Body of pancreas (tissue), 4 donors: ENCODE data around the gene POLN. TPM values are rescaled to one million over a fixed set of nuclear protein-coding genes. Genes with fewer than 3 reads are reported as not detected.

Source experiments
- ATAC-seq: fragments of 150-250 bp; one replicate; pipeline ENCODE4 v1.9.1; 2016
- DNase-seq, 4 donors: peaks; one replicate each; pipeline ENCODE4 v3.0.0-alpha.2; 2019
- H3K27ac ChIP-seq, 4 donors: fragments of 200-600 bp; sonication (generic); 1 replicate in 3 of 4; 2 replicates in 1 of 4; pipeline versions ENCODE4 v1.5.1 to v1.6.1; 2016 to 2019; ENCODE audit warnings: mild to moderate bottlenecking in 1 of 4, mixed read lengths in 1 of 4, moderate library complexity in 1 of 4
- H3K27me3 ChIP-seq, 2 donors: fragments of 200-600 bp; sonication (generic); one replicate each; pipeline ENCODE4 v1.6.0; 2016; ENCODE audit warnings: mild to moderate bottlenecking in 1 of 2
- H3K36me3 ChIP-seq, 2 donors: fragments of 200-600 bp; sonication (generic); replicated peaks in 1 of 2; 2 replicates each; pipeline ENCODE4 v1.5.1; 2016; ENCODE audit warnings: low read depth in 2 of 2; ENCODE audit not compliant: insufficient read depth in 1 of 2
- H3K4me1 ChIP-seq: fragments of 200-600 bp; sonication (generic); one replicate; pipeline ENCODE4 v1.6.0; 2016
- H3K4me3 ChIP-seq, 2 donors: fragments of 200-600 bp; sonication (generic); 1 replicate in 1 of 2; 2 replicates in 1 of 2; pipeline ENCODE4 v1.5.1; 2016 to 2019
- H3K9me3 ChIP-seq, 3 donors: fragments of 200-600 bp; sonication (generic); 1 replicate in 2 of 3; 2 replicates in 1 of 3; pipeline ENCODE4 v1.5.1; 2016
- POLR2A ChIP-seq, 3 donors: fragments of 450-650 bp; IDR thresholded peaks; one replicate each; pipeline ENCODE4 v1.6.1; 2016; ENCODE audit warnings: antibody characterized with exemption in 3 of 3, mild to moderate bottlenecking in 2 of 3
- WGBS, 2 donors: methylation state at CpG; one replicate each; pipeline ENCODE4 v1.1.5; 2017; 5-methylcytosine and 5-hydroxymethylcytosine counted together
- intact Hi-C: fragments of 100-400 bp; cut with DNase I; formaldehyde crosslinking; loops from one replicate; pipeline ENCODE4 v1.15.1; 2023
- total RNA-seq, 2 donors: library from RNA; depleted of rRNA; stranded (reverse); fragments of >200 nt; gene quantifications; one replicate each; pipeline ENCODE4 v1.1.0, GENCODE V29; 2016
- TF ChIP-seq, protein P1 (sequence below), 7 experiments: fragments of 450-650 bp in 4 of 7; fragments of 200-600 bp in 3 of 7; sonication (generic) in 3 of 7; IDR thresholded peaks; one replicate each; pipeline ENCODE4 v1.5.1; 2016 to 2019; ENCODE audit warnings: antibody characterized with exemption in 7 of 7

Gene POLN
- total RNA-seq, 2 donors from 2014 or later: 4.9 to 5.9 TPM

DNA sequence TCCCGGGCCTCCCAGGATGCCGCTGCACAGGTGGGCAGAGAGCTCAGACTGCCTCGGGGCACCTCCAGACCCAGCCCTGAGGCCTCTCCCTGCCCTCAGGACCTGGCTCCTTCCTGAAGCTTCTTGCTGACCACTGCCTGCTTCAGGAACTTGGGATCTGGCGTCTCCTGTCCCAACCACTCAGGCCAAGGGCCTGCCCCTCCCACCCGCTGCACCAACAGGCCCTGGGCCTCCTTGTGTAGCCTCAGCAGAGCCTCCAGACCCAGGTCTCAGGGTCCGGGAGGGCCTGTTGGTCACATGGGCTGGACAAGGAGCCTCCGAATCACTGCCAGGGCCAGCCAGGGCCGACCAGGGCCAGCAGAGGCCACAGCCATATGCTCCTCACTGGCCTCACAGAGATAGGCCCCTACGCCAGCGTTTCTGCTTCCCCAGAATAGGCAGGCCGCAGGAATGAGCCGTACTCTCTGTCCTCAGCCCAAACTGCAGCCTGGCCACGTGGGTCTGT is 17.2 kb upstream of the POLN start:
- 61% methylated on average over 13 of the region's 13 CpGs; no CpG with 5 or more reads in 1 of the 2 donors for WGBS, 2 donors

DNA sequence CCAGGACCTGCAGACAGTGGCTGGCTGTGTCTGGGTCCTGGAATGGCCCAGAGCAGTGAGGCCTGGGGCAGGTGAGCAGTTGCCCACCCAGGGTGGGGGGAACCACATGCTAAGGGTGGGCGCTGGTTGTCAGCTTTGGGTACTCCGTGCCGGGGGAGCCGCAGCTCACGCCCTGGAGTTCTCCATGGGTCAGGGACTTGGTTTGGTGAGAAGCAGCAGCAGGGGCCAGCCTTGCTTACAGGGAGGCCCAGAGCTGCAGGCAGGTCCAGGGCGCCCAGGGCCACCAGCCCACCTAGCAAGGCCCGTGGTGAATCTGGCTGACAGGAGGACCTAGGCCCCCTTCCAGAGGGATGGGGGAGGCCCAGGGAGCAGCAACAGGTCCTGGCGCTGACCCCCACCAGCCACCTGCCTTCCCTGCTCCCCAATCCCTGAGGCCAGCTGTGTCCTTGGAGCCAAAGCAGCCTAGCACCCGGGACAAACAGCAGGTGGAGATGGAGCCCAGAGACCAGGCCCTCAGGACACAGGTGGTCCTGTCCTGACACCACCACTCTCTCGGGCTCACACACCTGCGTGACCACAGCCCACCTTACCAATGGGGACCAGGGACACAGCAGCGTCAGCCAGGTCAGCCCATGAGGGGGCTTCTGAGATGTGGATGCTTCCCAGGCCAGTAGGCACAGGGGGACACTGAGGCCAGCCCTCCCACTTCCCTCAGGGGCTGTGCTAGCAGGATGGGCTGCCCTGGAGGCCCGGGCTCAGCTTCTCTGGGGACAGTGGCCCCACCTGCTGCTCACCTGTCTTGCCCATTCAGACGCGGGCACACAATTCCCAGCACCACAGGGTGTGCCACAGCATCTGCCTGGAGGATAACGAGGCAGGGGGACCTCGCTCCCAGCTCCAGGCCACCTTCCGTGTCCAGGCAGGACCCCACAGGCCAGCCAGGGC is 16.4 kb upstream of the POLN start:
- Histone ChIP-seq H3K9me3 (no peaks in the 10 kb centered on the region), H3K4me3 (no peak overlapping the region), H3K36me3 (peaks cover 0 to 9% of the 10 kb centered on the region in 2 donors), H3K27me3 (no peaks in the 10 kb centered on the region), H3K27ac (peak overlapping the region in 3 of 4 donors; percentile 7 to 90 (median 83)), H3K4me1 (peaks cover 69% of the 10 kb centered on the region)
- WGBS, 2 donors: 71 to 93% methylated on average over 8 to 16 of the region's 18 CpGs
- TF ChIP-seq POLR2A (IDR thresholded peaks at IDR 0.05): no peak
- TF ChIP-seq, protein P1, sequence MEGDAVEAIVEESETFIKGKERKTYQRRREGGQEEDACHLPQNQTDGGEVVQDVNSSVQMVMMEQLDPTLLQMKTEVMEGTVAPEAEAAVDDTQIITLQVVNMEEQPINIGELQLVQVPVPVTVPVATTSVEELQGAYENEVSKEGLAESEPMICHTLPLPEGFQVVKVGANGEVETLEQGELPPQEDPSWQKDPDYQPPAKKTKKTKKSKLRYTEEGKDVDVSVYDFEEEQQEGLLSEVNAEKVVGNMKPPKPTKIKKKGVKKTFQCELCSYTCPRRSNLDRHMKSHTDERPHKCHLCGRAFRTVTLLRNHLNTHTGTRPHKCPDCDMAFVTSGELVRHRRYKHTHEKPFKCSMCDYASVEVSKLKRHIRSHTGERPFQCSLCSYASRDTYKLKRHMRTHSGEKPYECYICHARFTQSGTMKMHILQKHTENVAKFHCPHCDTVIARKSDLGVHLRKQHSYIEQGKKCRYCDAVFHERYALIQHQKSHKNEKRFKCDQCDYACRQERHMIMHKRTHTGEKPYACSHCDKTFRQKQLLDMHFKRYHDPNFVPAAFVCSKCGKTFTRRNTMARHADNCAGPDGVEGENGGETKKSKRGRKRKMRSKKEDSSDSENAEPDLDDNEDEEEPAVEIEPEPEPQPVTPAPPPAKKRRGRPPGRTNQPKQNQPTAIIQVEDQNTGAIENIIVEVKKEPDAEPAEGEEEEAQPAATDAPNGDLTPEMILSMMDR (IDR thresholded peaks at IDR 0.05): no peak
- DNase-seq (peak in 1 of 4 donors; percentile 15), ATAC-seq (no peak)
- intact Hi-C loops: no loop called here

More for the DNA sequence above, 17.2 kb upstream of the POLN start:
- peak overlapping the region in 3 of 4 donors; percentile 7 to 90 (median 83) for H3K27ac ChIP-seq
- ATAC-seq: no peak
- peaks cover 69% of the 10 kb centered on the region for H3K4me1 ChIP-seq
- peaks cover 0 to 5% of the 10 kb centered on the region in 2 donors for H3K36me3 ChIP-seq
- DNase-seq: peak in 3 of 4 donors; percentile 8 to 15 (median 11)
- H3K4me3 ChIP-seq: no peak overlapping the region
- H3K9me3 ChIP-seq: no peaks in the 10 kb centered on the region
- no peaks in the 10 kb centered on the region for H3K27me3 ChIP-seq
- intact Hi-C loops: no loop called here
- no peak for TF ChIP-seq POLR2A (IDR thresholded peaks at IDR 0.05)
- TF ChIP-seq, protein P1 (IDR thresholded peaks at IDR 0.05): no peak

DNA sequence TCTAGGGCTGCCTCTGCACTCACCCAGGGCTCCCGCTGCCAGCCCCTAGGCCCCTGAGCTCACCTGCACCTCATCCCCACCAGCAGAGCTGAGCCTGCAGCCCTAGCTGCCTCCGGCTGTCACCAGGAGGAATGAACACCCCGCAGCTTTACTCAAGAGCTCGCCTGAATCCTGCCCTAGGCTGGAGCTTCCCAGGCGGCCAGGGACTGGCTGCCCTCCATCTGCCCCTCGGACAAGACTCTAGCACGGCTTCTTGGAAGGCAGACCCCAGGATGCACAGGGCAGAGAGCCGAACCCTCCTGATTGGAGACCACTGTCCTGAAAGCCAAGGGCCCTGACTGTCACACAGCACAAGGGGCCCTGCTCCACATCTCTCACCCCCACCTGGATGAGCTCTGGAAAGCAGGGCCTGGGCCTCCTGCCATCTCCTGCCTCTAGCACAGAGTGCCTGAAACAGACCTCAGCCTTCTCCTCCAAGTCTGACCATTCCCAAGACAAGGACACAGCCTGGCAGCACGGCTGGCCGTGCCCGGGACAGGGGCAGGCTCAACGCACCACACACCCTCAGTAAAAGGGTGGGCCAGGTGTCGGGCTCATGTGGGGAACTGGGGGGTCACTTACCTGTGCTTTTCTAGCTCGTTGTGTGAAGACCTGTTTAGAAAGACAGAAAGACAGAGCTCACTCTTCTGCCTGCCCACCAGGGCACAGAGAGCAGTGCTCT is 15.6 kb upstream of the POLN start:
- WGBS, 2 donors: 76 to 88% methylated on average over 3 to 14 of the region's 14 CpGs
- Histone ChIP-seq H3K4me1 (peaks cover 62% of the 10 kb centered on the region), H3K36me3 (peaks cover 0 to 12% of the 10 kb centered on the region in 2 donors), H3K27ac (peak overlapping the region in 3 of 4 donors; percentile 65 to 90 (median 65)), H3K9me3 (no peaks in the 10 kb centered on the region), H3K27me3 (no peaks in the 10 kb centered on the region), H3K4me3 (no peak overlapping the region)
- intact Hi-C loops: no loop called here
- TF ChIP-seq POLR2A (IDR thresholded peaks at IDR 0.05): no peak
- TF ChIP-seq, protein P1 (IDR thresholded peaks at IDR 0.05): no peak
- ATAC-seq (no peak), DNase-seq (peak; percentile 3 to 13 (median 10))

DNA sequence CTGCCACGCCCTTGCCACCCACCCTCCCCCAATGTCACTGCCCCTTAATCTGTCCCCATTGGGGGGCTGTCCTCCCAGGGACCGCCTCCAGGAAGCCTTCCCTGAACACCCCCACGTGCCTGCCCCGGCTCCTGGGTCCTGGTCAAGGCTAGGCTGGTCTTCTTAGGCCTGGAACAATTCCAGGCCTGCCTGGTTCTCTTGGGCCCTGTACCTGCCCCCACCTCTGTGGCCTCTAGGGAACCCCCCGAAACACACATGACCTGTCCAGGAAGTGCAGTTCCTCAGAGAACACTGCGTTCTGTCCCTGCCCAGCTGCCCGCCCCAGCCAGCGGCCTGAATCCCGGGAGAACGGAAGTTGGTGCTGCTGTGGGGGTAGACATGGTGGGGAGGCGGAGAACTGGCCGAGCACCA is 14.9 kb upstream of the POLN start:
- 65 to 66% methylated on average over 9 to 12 of the region's 12 CpGs for WGBS, 2 donors
- Histone ChIP-seq H3K27me3 (no peaks in the 10 kb centered on the region), H3K4me1 (peaks cover 62% of the 10 kb centered on the region), H3K27ac (peak overlapping the region; percentile 47 to 90 (median 65)), H3K36me3 (peaks cover 0 to 15% of the 10 kb centered on the region in 2 donors), H3K4me3 (no peak overlapping the region), H3K9me3 (no peaks in the 10 kb centered on the region)
- peak; percentile 32 to 66 (median 48) for DNase-seq
- ATAC-seq: no peak
- TF ChIP-seq POLR2A (IDR thresholded peaks at IDR 0.05): no peak
- TF ChIP-seq, protein P1 (IDR thresholded peaks at IDR 0.05): no peak
- intact Hi-C loops: no loop called here
